HepG2 (cell line): ENCODE results near the gene ARHGAP22. TPM values are rescaled to one million over a fixed set of nuclear protein-coding genes. Genes with fewer than 3 reads are reported as not detected.

Experiments
- ATAC-seq: fragments of 200-7000 bp; cut with Tn5 transposase; 3 replicates; pipeline ENCODE4 v1.9.1; 2020; ENCODE audit warnings: mild to moderate bottlenecking, moderate library complexity
- BruUV-seq: library from RNA; stranded (reverse); fragments of 400-500 nt; replicated peaks from 2 replicates; lab custom pipeline; 2021; lab: Mats Ljungman, UMichigan
- CTCF ChIA-PET: fragments of 300-600 bp; formaldehyde crosslinking; extraction: SDS; loops from one replicate; lab custom pipeline; 2021; ENCODE audit warnings: low total read pairs, inconsistent platforms, low intra/inter-chr PET ratio; lab: Yijun Ruan, JAX
- POLR2A ChIA-PET: fragments of 350-600 bp; sonication (Branson Sonifier 250); formaldehyde crosslinking; loops from one replicate; lab custom pipeline; 2020; ENCODE audit warnings: antibody characterized with exemption, inconsistent platforms; lab: Yijun Ruan, JAX
- DNase-seq: peaks from one replicate; pipeline ENCODE4 v3.0.0-alpha.2; 2015; ENCODE audit warnings: low spot score
- FAIRE-seq: peaks from 3 replicates; lab custom pipeline; 2011; peaks lifted over from hg19 to GRCh38; lab: Jason Lieb, UNC
- H2AFZ ChIP-seq: one replicate; pipeline ENCODE4 v1.6.1; 2011; ENCODE audit warnings: low read length, inconsistent platforms
- H3K27ac ChIP-seq: fragments of 300-600 bp; 3 replicates; pipeline ENCODE4 v1.8.0; 2011; ENCODE audit warnings: mixed run types, mild to moderate bottlenecking, mixed read lengths, low read length, inconsistent platforms; ENCODE audit not compliant: insufficient read depth; ENCODE audit errors: extremely low read length
- H3K27me3 ChIP-seq, 2 experiments: fragments of 200-600 bp in 1 of 2; 2 replicates in 1 of 2; 3 replicates in 1 of 2; pipeline versions ENCODE4 v1.6.0 to v1.8.0; 2011; ENCODE audit warnings: low read length in 2 of 2, mild to moderate bottlenecking in 2 of 2, moderate library complexity in 2 of 2, inconsistent platforms in 1 of 2; ENCODE audit not compliant: insufficient read depth in 2 of 2, control insufficient read depth in 1 of 2
- H3K36me3 ChIP-seq, 2 experiments: fragments of 200-600 bp in 1 of 2; replicated peaks in 1 of 2; 2 replicates in 1 of 2; 3 replicates in 1 of 2; pipeline versions ENCODE4 v1.5.1 to v1.8.0; 2011; ENCODE audit warnings: low read length in 2 of 2, inconsistent platforms in 1 of 2; ENCODE audit not compliant: insufficient read depth in 2 of 2, control insufficient read depth in 1 of 2
- H3K4me1 ChIP-seq: 2 replicates; pipeline ENCODE4 v1.5.1; 2012; ENCODE audit warnings: low read length, inconsistent platforms; ENCODE audit not compliant: insufficient read depth
- H3K4me2 ChIP-seq: 2 replicates; pipeline ENCODE4 v1.6.0; 2011; ENCODE audit warnings: low read depth, low read length, inconsistent platforms
- H3K4me3 ChIP-seq, 3 experiments: fragments of 200-600 bp in 1 of 3; sonication (generic), shearing (Covaris generic) in 1 of 3; replicated peaks in 1 of 3; 2 replicates each; pipeline ENCODE4 v1.5.1; 2011 to 2016; ENCODE audit warnings: low read length in 3 of 3, inconsistent platforms in 2 of 3, low read depth in 2 of 3, mild to moderate bottlenecking in 2 of 3, control low read depth in 1 of 3, mixed read lengths in 1 of 3; ENCODE audit not compliant: insufficient read depth in 1 of 3
- H3K79me2 ChIP-seq: one replicate; pipeline ENCODE4 v1.6.1; 2011; ENCODE audit warnings: low read length, inconsistent platforms; ENCODE audit not compliant: insufficient read depth
- H3K9ac ChIP-seq: 2 replicates; pipeline ENCODE4 v1.6.0; 2011; ENCODE audit warnings: mild to moderate bottlenecking, low read depth, low read length, inconsistent platforms; ENCODE audit not compliant: insufficient read depth
- H3K9me3 ChIP-seq: 2 replicates; pipeline ENCODE4 v1.5.1; 2012; ENCODE audit warnings: mild to moderate bottlenecking, low read length
- H4K20me1 ChIP-seq: 2 replicates; pipeline ENCODE4 v1.6.0; 2011; ENCODE audit warnings: inconsistent platforms, mild to moderate bottlenecking, low read length, moderate library complexity; ENCODE audit not compliant: insufficient read depth
- FOSL1 ChIP-seq: sonication (generic); formaldehyde crosslinking; IDR thresholded peaks from 2 replicates; pipeline ENCODE4 v1.9.0; 2021; ENCODE audit warnings: missing genetic modification reagents, borderline replicate concordance
- HHEX ChIP-seq: IDR thresholded peaks from 2 replicates; pipeline ENCODE4 v1.6.1; 2016; ENCODE audit warnings: control low read depth
- HNF4A ChIP-seq: sonication (generic); formaldehyde crosslinking; IDR thresholded peaks from 2 replicates; pipeline ENCODE4 v1.4.0; 2020; ENCODE audit warnings: missing genetic modification reagents
- MTA1 ChIP-seq: sonication (generic); formaldehyde crosslinking; IDR thresholded peaks from 2 replicates; pipeline ENCODE4 v1.4.0; 2020; ENCODE audit warnings: missing genetic modification reagents, mild to moderate bottlenecking, borderline replicate concordance
- PITX1 ChIP-seq: sonication (generic); formaldehyde crosslinking; IDR thresholded peaks from 2 replicates; pipeline ENCODE4 v1.5.1; 2020; ENCODE audit warnings: mild to moderate bottlenecking, missing genetic modification reagents
- RARA ChIP-seq: IDR thresholded peaks from 2 replicates; pipeline ENCODE4 v1.6.1; 2016; ENCODE audit warnings: missing genetic modification reagents, missing compliant biosample characterization
- RFX5 ChIP-seq: IDR thresholded peaks from 2 replicates; pipeline ENCODE4 v1.6.1; 2011; ENCODE audit warnings: low read depth, low read length, improper control_type of control experiment
- RXRB ChIP-seq: IDR thresholded peaks from 2 replicates; pipeline ENCODE4 v1.6.1; 2016; ENCODE audit warnings: borderline replicate concordance, missing genetic modification reagents, missing compliant biosample characterization
- ZFP1 ChIP-seq: IDR thresholded peaks from 2 replicates; pipeline ENCODE4 v1.6.1; 2016
- ZFP36 ChIP-seq: fragments of 150-350 bp; IDR thresholded peaks from 2 replicates; pipeline ENCODE4 v1.6.1; 2018; ENCODE audit warnings: borderline replicate concordance, low read length, low read depth; ENCODE audit not compliant: partially characterized antibody
- ZNF225 ChIP-seq: sonication (generic); formaldehyde crosslinking; IDR thresholded peaks from 2 replicates; pipeline ENCODE4 v1.4.0; 2020; ENCODE audit warnings: mild to moderate bottlenecking, missing genetic modification reagents
- ZNF230 ChIP-seq: sonication (generic); formaldehyde crosslinking; IDR thresholded peaks from 2 replicates; pipeline ENCODE4 v1.4.0; 2020; ENCODE audit warnings: mild to moderate bottlenecking, missing genetic modification reagents
- ZNF335 ChIP-seq: sonication (generic); formaldehyde crosslinking; IDR thresholded peaks from 2 replicates; pipeline ENCODE4 v1.4.0; 2020; ENCODE audit warnings: missing genetic modification reagents
- ZNF513 ChIP-seq: sonication (generic); formaldehyde crosslinking; conservative IDR thresholded peaks from 2 replicates; pipeline ENCODE4 v1.5.0; 2020; ENCODE audit warnings: missing genetic modification reagents
- ZNF766 ChIP-seq: sonication (generic); formaldehyde crosslinking; IDR thresholded peaks from 2 replicates; pipeline ENCODE4 v1.5.0; 2020; ENCODE audit warnings: missing genetic modification reagents, borderline replicate concordance
- WGBS: methylation state at CpG from one replicate; pipeline ENCODE4 v1.1.6; 2017; ENCODE audit warnings: low lambda C conversion rate; 5-methylcytosine and 5-hydroxymethylcytosine counted together
- in situ Hi-C: cut with HindIII; loops from 2 replicates; pipeline ENCODE4 v1.10.0; 2017; ENCODE audit warnings: low pct_unique_long_range_greater_than_20kb; ENCODE audit not compliant: extremely low pct_ligation_motif_present
- intact Hi-C: fragments of 100-400 bp; cut with micrococcal nuclease; formaldehyde crosslinking; loops from one replicate; pipeline ENCODE4 v1.10.0; 2022; ENCODE audit not compliant: unreplicated experiment
- polyA plus RNA-seq, 8 experiments: library from polyadenylated mRNA; depleted of rRNA in 3 of 8; stranded (reverse) in 7 of 8; unstranded in 1 of 8; fragments of >200 nt; fragmentation: Illumina TruSeq in 4 of 8; extraction: Trizol in 4 of 8; gene quantifications; 2 replicates each; pipeline versions ENCODE4 v1.2.1 to v1.2.3, GENCODE V29; 2011 to 2016; ENCODE audit warnings: low read depth in 4 of 8, missing spikeins in 1 of 8, mixed read lengths in 1 of 8; ENCODE audit not compliant: insufficient read depth in 1 of 8
- total RNA-seq, 5 experiments: library from RNA; depleted of rRNA; stranded (reverse); fragments of >200 nt; fragmentation: Illumina TruSeq; extraction: Trizol; gene quantifications; 2 replicates each; pipeline ENCODE4 v1.2.3, GENCODE V29; 2016; ENCODE audit warnings: low read depth in 1 of 5
- TF ChIP-seq, protein P1 (sequence below), 2 experiments: sonication (generic) in 1 of 2; formaldehyde crosslinking in 1 of 2; IDR thresholded peaks; 2 replicates each; pipeline versions ENCODE4 v1.4.0 to v1.6.1; 2018 to 2020; ENCODE audit warnings: missing genetic modification reagents in 2 of 2, borderline replicate concordance in 1 of 2, low read depth in 1 of 2, mild to moderate bottlenecking in 1 of 2, missing biosample characterization in 1 of 2
- TF ChIP-seq, protein P2 (sequence below): IDR thresholded peaks from 2 replicates; pipeline ENCODE4 v1.6.1; 2012; ENCODE audit warnings: low read length, improper control_type of control experiment

ARHGAP22 gene
- total and polyA plus RNA-seq, 2 of the 13 experiments (the other 11 are each of a cell fraction or from before 2014, with no cell fraction given), result 0.08 to 0.38 TPM

DNA sequence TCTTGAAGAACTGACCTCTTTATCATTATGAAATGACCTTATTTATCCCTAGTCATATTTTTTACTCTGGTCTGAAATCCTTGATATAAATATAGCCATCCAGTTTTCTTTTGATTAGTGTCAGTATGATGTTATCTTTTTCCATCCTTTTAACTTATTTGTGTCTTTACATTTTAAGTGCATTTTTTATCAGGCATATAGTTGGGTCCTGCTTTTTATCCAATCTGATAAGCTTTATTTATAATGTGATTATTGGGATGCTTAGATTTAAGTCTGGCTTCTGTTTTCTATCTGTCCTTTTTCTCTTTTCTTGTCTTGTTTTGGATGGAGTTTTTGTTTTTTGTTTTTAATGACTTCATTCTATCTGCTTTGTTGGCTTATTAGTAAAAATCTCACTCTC, 119.2 kb downstream of the ARHGAP22 start (continued):
- no peak for TF ChIP-seq ZFP1 (CRISPR knock-in tag)
- no peak for TF ChIP-seq ZNF230 (CRISPR knock-in tag)
- no peak for TF ChIP-seq ZNF766 (CRISPR knock-in tag)
- TF ChIP-seq, protein P1, sequence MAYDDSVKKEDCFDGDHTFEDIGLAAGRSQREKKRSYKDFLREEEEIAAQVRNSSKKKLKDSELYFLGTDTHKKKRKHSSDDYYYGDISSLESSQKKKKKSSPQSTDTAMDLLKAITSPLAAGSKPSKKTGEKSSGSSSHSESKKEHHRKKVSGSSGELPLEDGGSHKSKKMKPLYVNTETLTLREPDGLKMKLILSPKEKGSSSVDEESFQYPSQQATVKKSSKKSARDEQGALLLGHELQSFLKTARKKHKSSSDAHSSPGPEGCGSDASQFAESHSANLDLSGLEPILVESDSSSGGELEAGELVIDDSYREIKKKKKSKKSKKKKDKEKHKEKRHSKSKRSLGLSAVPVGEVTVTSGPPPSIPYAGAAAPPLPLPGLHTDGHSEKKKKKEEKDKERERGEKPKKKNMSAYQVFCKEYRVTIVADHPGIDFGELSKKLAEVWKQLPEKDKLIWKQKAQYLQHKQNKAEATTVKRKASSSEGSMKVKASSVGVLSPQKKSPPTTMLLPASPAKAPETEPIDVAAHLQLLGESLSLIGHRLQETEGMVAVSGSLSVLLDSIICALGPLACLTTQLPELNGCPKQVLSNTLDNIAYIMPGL (CRISPR knock-in tag; IDR thresholded peaks at IDR 0.05; ENCODE audit: borderline replicate concordance in 1 of 2, low read depth in 1 of 2), result no peak
- TF ChIP-seq PITX1 (CRISPR knock-in tag), result no peak
- no peak for TF ChIP-seq ZFP36
- no peak for TF ChIP-seq MTA1 (CRISPR knock-in tag)
- TF ChIP-seq FOSL1 (CRISPR knock-in tag), result no peak

GRCh38 chr10:48484911-48485310, 120.0 kb downstream of the ARHGAP22 start:
- in situ Hi-C loops (no loop called here), intact Hi-C loops (no loop called here)
- Histone ChIP-seq H3K79me2 (no peaks in the 10 kb centered on the region), H2AFZ (no peak overlapping the region), H3K4me1 (peaks cover 10% of the 10 kb centered on the region), H3K4me2 (no peak overlapping the region), H3K4me3 (no peak overlapping the region), H3K27me3 (peaks cover 0 to 12% of the 10 kb centered on the region in 2 experiments; a peak in 2 of 5 replicates), H3K27ac (no peak overlapping the region), H3K36me3 (no peaks in the 10 kb centered on the region), H3K9ac (no peak overlapping the region), H4K20me1 (no peaks in the 10 kb centered on the region), H3K9me3 (no peaks in the 10 kb centered on the region)
- peak; percentile 11 for DNase-seq
- BruUV-seq, result no TSS peak
- ChIA-PET POLR2A (no interaction called here), CTCF (no interaction called here)
- peak; percentile 67 for ATAC-seq
- FAIRE-seq, result no peak
- WGBS, result under 1% methylated on average over 3 of the region's 3 CpGs
- TF ChIP-seq HNF4A (CRISPR knock-in tag) (peak; percentile 23; the same call in 1 of the 2 replicates), ZNF513 (CRISPR knock-in tag) (no peak), ZNF225 (CRISPR knock-in tag) (no peak), RXRB (peak; percentile 47; the same call in 1 of the 2 replicates), RFX5 (no peak), RARA (CRISPR knock-in tag) (peak; percentile 81), ZNF335 (CRISPR knock-in tag) (no peak), HHEX (CRISPR knock-in tag) (no peak)
- TF ChIP-seq, protein P2, sequence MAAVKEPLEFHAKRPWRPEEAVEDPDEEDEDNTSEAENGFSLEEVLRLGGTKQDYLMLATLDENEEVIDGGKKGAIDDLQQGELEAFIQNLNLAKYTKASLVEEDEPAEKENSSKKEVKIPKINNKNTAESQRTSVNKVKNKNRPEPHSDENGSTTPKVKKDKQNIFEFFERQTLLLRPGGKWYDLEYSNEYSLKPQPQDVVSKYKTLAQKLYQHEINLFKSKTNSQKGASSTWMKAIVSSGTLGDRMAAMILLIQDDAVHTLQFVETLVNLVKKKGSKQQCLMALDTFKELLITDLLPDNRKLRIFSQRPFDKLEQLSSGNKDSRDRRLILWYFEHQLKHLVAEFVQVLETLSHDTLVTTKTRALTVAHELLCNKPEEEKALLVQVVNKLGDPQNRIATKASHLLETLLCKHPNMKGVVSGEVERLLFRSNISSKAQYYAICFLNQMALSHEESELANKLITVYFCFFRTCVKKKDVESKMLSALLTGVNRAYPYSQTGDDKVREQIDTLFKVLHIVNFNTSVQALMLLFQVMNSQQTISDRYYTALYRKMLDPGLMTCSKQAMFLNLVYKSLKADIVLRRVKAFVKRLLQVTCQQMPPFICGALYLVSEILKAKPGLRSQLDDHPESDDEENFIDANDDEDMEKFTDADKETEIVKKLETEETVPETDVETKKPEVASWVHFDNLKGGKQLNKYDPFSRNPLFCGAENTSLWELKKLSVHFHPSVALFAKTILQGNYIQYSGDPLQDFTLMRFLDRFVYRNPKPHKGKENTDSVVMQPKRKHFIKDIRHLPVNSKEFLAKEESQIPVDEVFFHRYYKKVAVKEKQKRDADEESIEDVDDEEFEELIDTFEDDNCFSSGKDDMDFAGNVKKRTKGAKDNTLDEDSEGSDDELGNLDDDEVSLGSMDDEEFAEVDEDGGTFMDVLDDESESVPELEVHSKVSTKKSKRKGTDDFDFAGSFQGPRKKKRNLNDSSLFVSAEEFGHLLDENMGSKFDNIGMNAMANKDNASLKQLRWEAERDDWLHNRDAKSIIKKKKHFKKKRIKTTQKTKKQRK, result no peak
